ENCODE measurements around the gene CYP27A1.

DNA sequence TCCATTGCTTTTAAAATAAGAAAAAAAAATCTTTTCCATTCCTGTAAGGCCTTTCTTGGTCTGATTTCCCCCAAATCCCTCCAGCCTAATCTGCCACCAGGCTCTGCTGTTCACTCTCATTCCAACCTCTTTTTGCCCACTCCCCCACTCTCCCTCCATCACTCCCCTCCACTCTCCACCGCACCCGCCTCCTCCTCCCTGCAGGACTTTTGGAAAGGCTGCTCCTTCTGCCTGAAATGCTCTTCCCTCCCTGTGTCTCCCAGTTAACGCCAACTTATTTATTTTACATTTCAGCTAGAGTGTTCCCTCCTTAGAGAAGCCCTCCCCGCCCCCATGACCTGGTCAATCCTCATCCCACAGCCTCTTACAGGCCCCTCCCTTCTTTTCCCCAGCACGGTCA lies 72.9 kb downstream of the CYP27A1 start:
- TF ChIP-seq SP1 (IDR thresholded peaks at IDR 0.05) (no peak), TARDBP (IDR thresholded peaks at IDR 0.05) (no peak), CTBP1 (IDR thresholded peaks at IDR 0.05; ENCODE audit: borderline replicate concordance) (no peak), ELF4 (IDR thresholded peaks at IDR 0.05) (no peak), FOXK2 (IDR thresholded peaks at IDR 0.05) (no peak), FOXM1 (IDR thresholded peaks at IDR 0.05; ENCODE audit: borderline replicate concordance) (no peak), BHLHE40 (IDR thresholded peaks at IDR 0.05; ENCODE audit: borderline replicate concordance) (no peak), LEF1 (IDR thresholded peaks at IDR 0.05; ENCODE audit: borderline replicate concordance) (no peak)
- TF ChIP-seq, protein P1, sequence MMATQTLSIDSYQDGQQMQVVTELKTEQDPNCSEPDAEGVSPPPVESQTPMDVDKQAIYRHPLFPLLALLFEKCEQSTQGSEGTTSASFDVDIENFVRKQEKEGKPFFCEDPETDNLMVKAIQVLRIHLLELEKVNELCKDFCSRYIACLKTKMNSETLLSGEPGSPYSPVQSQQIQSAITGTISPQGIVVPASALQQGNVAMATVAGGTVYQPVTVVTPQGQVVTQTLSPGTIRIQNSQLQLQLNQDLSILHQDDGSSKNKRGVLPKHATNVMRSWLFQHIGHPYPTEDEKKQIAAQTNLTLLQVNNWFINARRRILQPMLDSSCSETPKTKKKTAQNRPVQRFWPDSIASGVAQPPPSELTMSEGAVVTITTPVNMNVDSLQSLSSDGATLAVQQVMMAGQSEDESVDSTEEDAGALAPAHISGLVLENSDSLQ (IDR thresholded peaks at IDR 0.05) = no peak

Data from HEK293T (cell line).